GM23338 (cell line): ENCODE measurements around the gene SEPTIN3. TPM values are rescaled to one million over a fixed set of nuclear protein-coding genes. Genes with fewer than 3 reads are reported as not detected.

ENCODE experiments used
- ATAC-seq: fragments of 200-7000 bp; cut with Tn5 transposase; 3 replicates; pipeline ENCODE4 v1.9.1; 2020
- DNase-seq: peaks from one replicate; pipeline ENCODE4 v3.0.0-alpha.2; 2015; ENCODE audit warnings: low spot score
- H2AFZ ChIP-seq: fragments of 200-600 bp; sonication (generic); 2 replicates; pipeline ENCODE4 v1.8.0; 2016; ENCODE audit warnings: antibody characterized with exemption, mild to moderate bottlenecking, moderate library complexity
- H3F3A ChIP-seq: fragments of 200-600 bp; sonication (generic); replicated peaks from 2 replicates; pipeline ENCODE4 v1.8.0; 2017; ENCODE audit warnings: antibody characterized with exemption, mixed run types, low read depth
- H3K27ac ChIP-seq: fragments of 200-600 bp; sonication (generic); 2 replicates; pipeline ENCODE4 v1.6.1; 2016; ENCODE audit warnings: low read depth
- H3K27me3 ChIP-seq: fragments of 200-600 bp; sonication (generic); 2 replicates; pipeline ENCODE4 v1.8.0; 2016; ENCODE audit warnings: mild to moderate bottlenecking, mixed run types, moderate library complexity; ENCODE audit not compliant: insufficient read depth
- H3K36me3 ChIP-seq: fragments of 200-600 bp; sonication (generic); 2 replicates; pipeline ENCODE4 v1.8.0; 2016; ENCODE audit warnings: mild to moderate bottlenecking; ENCODE audit not compliant: insufficient read depth
- H3K4me1 ChIP-seq: fragments of 200-600 bp; sonication (generic); 2 replicates; pipeline ENCODE4 v1.8.0; 2016; ENCODE audit warnings: mild to moderate bottlenecking, moderate library complexity; ENCODE audit not compliant: insufficient read depth
- H3K4me2 ChIP-seq: fragments of 200-600 bp; sonication (generic); 2 replicates; pipeline ENCODE4 v1.7.1; 2017; ENCODE audit warnings: mixed run types
- H3K4me3 ChIP-seq: fragments of 200-600 bp; sonication (generic); 2 replicates; pipeline ENCODE4 v1.6.1; 2016; ENCODE audit warnings: mixed run types
- H3K79me2 ChIP-seq: fragments of 200-600 bp; sonication (generic); replicated peaks from 2 replicates; pipeline ENCODE4 v1.8.0; 2017; ENCODE audit warnings: mild to moderate bottlenecking; ENCODE audit not compliant: insufficient read depth
- H3K9me2 ChIP-seq: fragments of 200-600 bp; sonication (generic); 2 replicates; pipeline ENCODE4 v1.8.0; 2017; ENCODE audit not compliant: insufficient read depth
- H4K20me1 ChIP-seq: fragments of 200-600 bp; sonication (generic); replicated peaks from 2 replicates; pipeline ENCODE4 v1.8.0; 2017; ENCODE audit warnings: mild to moderate bottlenecking; ENCODE audit not compliant: insufficient read depth
- H3K27ac Mint-ChIP-seq: 2 replicates; pipeline ENCODE4 v1.8.0; 2020; ENCODE audit warnings: inconsistent platforms, mild to moderate bottlenecking, moderate library complexity, mixed read lengths
- H3K27me3 Mint-ChIP-seq: 3 replicates; pipeline ENCODE4 v1.8.0; 2022; ENCODE audit warnings: low read depth, mild to moderate bottlenecking, moderate library complexity, mixed read lengths, inconsistent platforms; ENCODE audit not compliant: insufficient read depth, poor library complexity
- H3K36me3 Mint-ChIP-seq: 3 replicates; pipeline ENCODE4 v1.8.0; 2021; ENCODE audit warnings: low read depth, mild to moderate bottlenecking, inconsistent platforms, moderate library complexity, mixed read lengths
- H3K4me1 Mint-ChIP-seq: 3 replicates; pipeline ENCODE4 v1.8.0; 2020; ENCODE audit warnings: mild to moderate bottlenecking, inconsistent platforms, mixed read lengths
- H3K4me3 Mint-ChIP-seq: 3 replicates; pipeline ENCODE4 v1.8.0; 2021; ENCODE audit warnings: moderate library complexity, mild to moderate bottlenecking, inconsistent platforms, mixed read lengths
- H3K9me3 Mint-ChIP-seq: 3 replicates; pipeline ENCODE4 v1.8.0; 2020; ENCODE audit warnings: moderate library complexity, mild to moderate bottlenecking, inconsistent platforms, mixed read lengths
- CREB1 ChIP-seq: fragments of 250-450 bp; sonication (Bioruptor Pico); IDR thresholded peaks from 2 replicates; pipeline ENCODE4 v1.5.0; 2020; ENCODE audit warnings: low read depth, mild to moderate bottlenecking, moderate library complexity
- CTCF ChIP-seq, 2 experiments: fragments of 200-600 bp in 1 of 2; sonication (generic) in 1 of 2; conservative IDR thresholded peaks; 2 replicates each; pipeline versions ENCODE4 v1.5.1 to v1.6.1; 2016 to 2017; ENCODE audit warnings: antibody characterized with exemption in 2 of 2, low read depth in 2 of 2, mild to moderate bottlenecking in 2 of 2, moderate library complexity in 1 of 2
- ETS1 ChIP-seq: IDR thresholded peaks from 2 replicates; pipeline ENCODE4 v1.6.1; 2016; ENCODE audit warnings: antibody characterized with exemption
- EZH2 ChIP-seq: fragments of 200-600 bp; sonication (generic); IDR thresholded peaks from one replicate; pipeline ENCODE4 v1.8.0; 2017; ENCODE audit warnings: antibody characterized with exemption, mild to moderate bottlenecking, low read depth; ENCODE audit not compliant: unreplicated experiment
- EZH2phosphoT487 ChIP-seq: fragments of 200-600 bp; sonication (generic); IDR thresholded peaks from one replicate; pipeline ENCODE4 v1.8.1; 2018; ENCODE audit warnings: antibody characterized with exemption; ENCODE audit not compliant: unreplicated experiment
- JUNB ChIP-seq: IDR thresholded peaks from one replicate; pipeline ENCODE4 v1.6.1; 2016; ENCODE audit warnings: antibody characterized with exemption; ENCODE audit not compliant: unreplicated experiment
- NANOG ChIP-seq: IDR thresholded peaks from 2 replicates; pipeline ENCODE4 v1.6.1; 2016; ENCODE audit warnings: antibody characterized with exemption, borderline replicate concordance
- POLR2AphosphoS5 ChIP-seq: IDR thresholded peaks from 2 replicates; pipeline ENCODE4 v1.6.1; 2016; ENCODE audit warnings: antibody characterized with exemption, low read depth
- REST ChIP-seq: IDR thresholded peaks from one replicate; pipeline ENCODE4 v1.6.1; 2018; ENCODE audit warnings: antibody characterized with exemption; ENCODE audit not compliant: unreplicated experiment
- STAT1 ChIP-seq: IDR thresholded peaks from one replicate; pipeline ENCODE4 v1.6.1; 2016; ENCODE audit warnings: antibody characterized with exemption; ENCODE audit not compliant: unreplicated experiment
- ZNF114 ChIP-seq: fragments of 250-450 bp; sonication (Bioruptor Pico); IDR thresholded peaks from 2 replicates; pipeline ENCODE4 v1.5.0; 2020; ENCODE audit warnings: mild to moderate bottlenecking, moderate library complexity
- ZNF331 ChIP-seq: fragments of 250-450 bp; sonication (Bioruptor Pico); IDR thresholded peaks from 2 replicates; pipeline ENCODE4 v1.5.0; 2020; ENCODE audit warnings: low read depth, mild to moderate bottlenecking, moderate library complexity
- ZNF462 ChIP-seq: fragments of 250-450 bp; sonication (Bioruptor Pico); IDR thresholded peaks from 2 replicates; pipeline ENCODE4 v1.5.0; 2020; ENCODE audit warnings: mild to moderate bottlenecking, moderate library complexity
- polyA plus RNA-seq: library from polyadenylated mRNA; unstranded; fragments of >200 nt; fragmentation: Nextera tagmentation; extraction: Ambion mirVana; gene quantifications from 2 replicates; pipeline ENCODE4 v1.2.1, GENCODE V29; 2016
- total RNA-seq: library from RNA; depleted of rRNA; stranded (reverse); fragments of >200 nt; shearing (Covaris generic); gene quantifications from 2 replicates; pipeline ENCODE4 v1.2.3, GENCODE V29; 2014

The SEPTIN3 gene
- total and polyA plus RNA-seq, 2 experiments from 2014 or later = 16.4 to 28.4 TPM

GRCh38 chr22:41982865-41983264, 13.6 kb downstream of the SEPTIN3 start:
- no peak for ATAC-seq
- peaks cover 5% of the 10 kb centered on the region for H3K4me1 Mint-ChIP-seq
- H4K20me1 ChIP-seq = no peaks in the 10 kb centered on the region; the same call in 1 of the 2 replicates

More at GRCh38 chr22:41982865-41983264, 13.6 kb downstream of the SEPTIN3 start:
- Histone ChIP-seq H3K36me3 (no peaks in the 10 kb centered on the region), H3K4me2 (no peak overlapping the region), H3F3A (no peaks in the 10 kb centered on the region), H3K79me2 (no peaks in the 10 kb centered on the region), H3K4me1 (peaks cover 7% of the 10 kb centered on the region), H2AFZ (no peak overlapping the region), H3K4me3 (no peak overlapping the region), H3K27me3 (no peaks in the 10 kb centered on the region), H3K27ac (no peak overlapping the region), H3K9me2 (no peaks in the 10 kb centered on the region)
- H3K9me3 Mint-ChIP-seq = no peaks in the 10 kb centered on the region; the same call in 2 of the 3 replicates
- H3K27me3 Mint-ChIP-seq = peaks cover 3% of the 10 kb centered on the region
- DNase-seq = no peak
- no peak overlapping the region for H3K27ac Mint-ChIP-seq
- no peak overlapping the region for H3K4me3 Mint-ChIP-seq
- peaks cover 16% of the 10 kb centered on the region for H3K36me3 Mint-ChIP-seq
- TF ChIP-seq NANOG (no peak), ETS1 (no peak), JUNB (no peak), CTCF (conservative IDR thresholded peaks at IDR 0.05; ENCODE audit: low read depth in 2 of 2) (no peak), EZH2 (no peak), POLR2AphosphoS5 (no peak), ZNF331 (CRISPR knock-in tag) (no peak), REST (no peak), EZH2phosphoT487 (no peak), ZNF114 (CRISPR knock-in tag) (no peak), ZNF462 (no peak), CREB1 (CRISPR knock-in tag) (no peak), STAT1 (no peak)
